Neural progenitor cell (in vitro differentiated cells): ENCODE results near the gene TMEM147.

Source experiments
- EZH2 ChIP-seq: fragments of 200-600 bp; sonication (generic); IDR thresholded peaks from 2 replicates; pipeline ENCODE4 v1.6.1; 2017; ENCODE audit warnings: antibody characterized with exemption, mild to moderate bottlenecking, moderate library complexity
- TF ChIP-seq, protein P1 (sequence below): fragments of 200-600 bp; sonication (generic); IDR thresholded peaks from 2 replicates; pipeline ENCODE4 v1.5.1; 2017; ENCODE audit warnings: antibody characterized with exemption, mild to moderate bottlenecking

DNA sequence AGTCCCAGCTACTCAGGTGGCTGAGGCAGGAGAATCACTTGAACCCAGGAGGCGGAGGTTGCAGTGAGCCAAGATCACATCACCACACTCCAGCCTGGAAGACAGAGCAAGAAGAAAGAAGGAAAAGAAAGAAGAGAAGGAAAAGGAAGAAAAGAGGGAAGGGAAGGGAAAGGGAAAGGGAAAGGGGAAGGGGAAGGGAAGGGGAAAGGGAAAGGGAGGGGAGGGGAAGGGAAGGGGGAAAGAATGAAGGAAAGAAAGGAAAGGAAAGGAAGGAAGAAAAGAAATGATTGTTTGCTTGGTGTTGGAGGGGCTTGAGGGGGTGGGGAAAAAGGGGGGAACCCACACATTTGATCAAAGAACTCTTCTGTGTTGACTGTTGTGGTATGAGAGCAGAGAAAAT, 50.5 kb downstream of the TMEM147 start:
- TF ChIP-seq EZH2: no peak
- TF ChIP-seq, protein P1, sequence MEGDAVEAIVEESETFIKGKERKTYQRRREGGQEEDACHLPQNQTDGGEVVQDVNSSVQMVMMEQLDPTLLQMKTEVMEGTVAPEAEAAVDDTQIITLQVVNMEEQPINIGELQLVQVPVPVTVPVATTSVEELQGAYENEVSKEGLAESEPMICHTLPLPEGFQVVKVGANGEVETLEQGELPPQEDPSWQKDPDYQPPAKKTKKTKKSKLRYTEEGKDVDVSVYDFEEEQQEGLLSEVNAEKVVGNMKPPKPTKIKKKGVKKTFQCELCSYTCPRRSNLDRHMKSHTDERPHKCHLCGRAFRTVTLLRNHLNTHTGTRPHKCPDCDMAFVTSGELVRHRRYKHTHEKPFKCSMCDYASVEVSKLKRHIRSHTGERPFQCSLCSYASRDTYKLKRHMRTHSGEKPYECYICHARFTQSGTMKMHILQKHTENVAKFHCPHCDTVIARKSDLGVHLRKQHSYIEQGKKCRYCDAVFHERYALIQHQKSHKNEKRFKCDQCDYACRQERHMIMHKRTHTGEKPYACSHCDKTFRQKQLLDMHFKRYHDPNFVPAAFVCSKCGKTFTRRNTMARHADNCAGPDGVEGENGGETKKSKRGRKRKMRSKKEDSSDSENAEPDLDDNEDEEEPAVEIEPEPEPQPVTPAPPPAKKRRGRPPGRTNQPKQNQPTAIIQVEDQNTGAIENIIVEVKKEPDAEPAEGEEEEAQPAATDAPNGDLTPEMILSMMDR: no peak
